B cell (primary cell): ENCODE data around the gene SYCE3.

Experiments used
- EZH2 ChIP-seq: IDR thresholded peaks from 2 replicates; pipeline ENCODE4 v1.6.1; 2012; ENCODE audit warnings: borderline replicate concordance, low read depth, mild to moderate bottlenecking, moderate library complexity, low read length; ENCODE audit not compliant: insufficient read depth, poor library complexity, severe bottlenecking
- TF ChIP-seq, protein P1 (sequence below): fragments of 200-600 bp; IDR thresholded peaks from one replicate; pipeline ENCODE4 v1.8.0; 2022; ENCODE audit warnings: antibody characterized with exemption, mild to moderate bottlenecking

DNA sequence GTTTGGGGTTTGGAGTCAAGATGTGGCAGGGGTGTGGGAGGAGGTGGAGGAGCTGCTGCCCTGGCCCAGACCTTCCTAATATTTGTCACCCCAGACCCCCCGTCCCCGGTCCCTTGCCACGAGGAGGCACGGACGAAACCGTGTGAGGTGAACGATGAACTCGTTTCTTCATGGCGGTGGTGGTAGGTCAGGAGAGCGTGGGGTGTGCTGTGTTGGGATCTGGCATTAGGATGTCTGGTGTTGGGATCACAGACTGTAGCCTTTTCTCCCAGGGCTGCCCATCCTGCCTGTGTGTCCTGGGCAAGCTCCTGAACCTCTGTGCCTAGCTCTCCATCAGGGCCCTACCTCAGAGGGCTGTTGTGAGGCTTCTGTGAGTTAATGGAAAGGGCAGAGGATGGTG is 46.3 kb upstream of the SYCE3 start:
- TF ChIP-seq, protein P1, sequence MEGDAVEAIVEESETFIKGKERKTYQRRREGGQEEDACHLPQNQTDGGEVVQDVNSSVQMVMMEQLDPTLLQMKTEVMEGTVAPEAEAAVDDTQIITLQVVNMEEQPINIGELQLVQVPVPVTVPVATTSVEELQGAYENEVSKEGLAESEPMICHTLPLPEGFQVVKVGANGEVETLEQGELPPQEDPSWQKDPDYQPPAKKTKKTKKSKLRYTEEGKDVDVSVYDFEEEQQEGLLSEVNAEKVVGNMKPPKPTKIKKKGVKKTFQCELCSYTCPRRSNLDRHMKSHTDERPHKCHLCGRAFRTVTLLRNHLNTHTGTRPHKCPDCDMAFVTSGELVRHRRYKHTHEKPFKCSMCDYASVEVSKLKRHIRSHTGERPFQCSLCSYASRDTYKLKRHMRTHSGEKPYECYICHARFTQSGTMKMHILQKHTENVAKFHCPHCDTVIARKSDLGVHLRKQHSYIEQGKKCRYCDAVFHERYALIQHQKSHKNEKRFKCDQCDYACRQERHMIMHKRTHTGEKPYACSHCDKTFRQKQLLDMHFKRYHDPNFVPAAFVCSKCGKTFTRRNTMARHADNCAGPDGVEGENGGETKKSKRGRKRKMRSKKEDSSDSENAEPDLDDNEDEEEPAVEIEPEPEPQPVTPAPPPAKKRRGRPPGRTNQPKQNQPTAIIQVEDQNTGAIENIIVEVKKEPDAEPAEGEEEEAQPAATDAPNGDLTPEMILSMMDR: no peak
- TF ChIP-seq EZH2: no peak
